ENCODE results near the gene SCD5. TPM values are rescaled to one million over a fixed set of nuclear protein-coding genes. Genes with fewer than 3 reads are reported as not detected.

Gene SCD5
- total and polyA plus RNA-seq, 11 donors, result 1.4 to 6.8 (median 2.5) TPM

- TF ChIP-seq POLR2A (IDR thresholded peaks at IDR 0.05), result no peak
- no peak for ATAC-seq
- Histone ChIP-seq H3K9me3 (no peaks in the 10 kb centered on the region), H3K27ac (no peak overlapping the region), H3K4me3 (no peak overlapping the region), H3K27me3 (peaks cover 0 to 3% (median 0%) of the 10 kb centered on the region in 9 donors), H3K4me1 (peaks cover 0 to 21% (median 10%) of the 10 kb centered on the region in 12 donors), H3K36me3 (no peaks in the 10 kb centered on the region)
- intact Hi-C loops (cut with DNase I), result no loop called here
- WGBS, 4 donors, result 95 to 100% (median 96%) methylated on average over 4 of the region's 4 CpGs
- DNase-seq, result no peak
Measured at GRCh38 chr4:82756061-82756460, 42.5 kb downstream of the SCD5 start.

GRCh38 chr4:82755650-82756049 lies 42.9 kb downstream of the SCD5 start:
- H3K36me3 ChIP-seq, result no peaks in the 10 kb centered on the region
- no peaks in the 10 kb centered on the region for H3K9me3 ChIP-seq
- peaks cover 0 to 21% (median 10%) of the 10 kb centered on the region in 12 donors for H3K4me1 ChIP-seq
- WGBS, 4 donors, result 85 to 92% (median 90%) methylated on average over 2 of the region's 2 CpGs
- DNase-seq (no peak), ATAC-seq (no peak)
- H3K4me3 ChIP-seq, result no peak overlapping the region
- TF ChIP-seq POLR2A (IDR thresholded peaks at IDR 0.05) (no peak), CTCF (IDR thresholded peaks at IDR 0.05) (no peak)
- intact Hi-C loops (cut with DNase I), result no loop called here
- H3K27ac ChIP-seq, result no peak overlapping the region
- H3K27me3 ChIP-seq, result peaks cover 0 to 3% (median 0%) of the 10 kb centered on the region in 9 donors

GRCh38 chr4:82754513-82755165 lies 44.0 kb downstream of the SCD5 start:
- 34 to 66% (median 57%) methylated on average over 6 of the region's 6 CpGs for WGBS, 4 donors
- no peak for TF ChIP-seq POLR2A (IDR thresholded peaks at IDR 0.05)
- no peak for TF ChIP-seq CTCF (IDR thresholded peaks at IDR 0.05)
- Histone ChIP-seq H3K9me3 (no peaks in the 10 kb centered on the region), H3K27me3 (peaks cover 0 to 3% (median 0%) of the 10 kb centered on the region in 9 donors), H3K4me3 (no peak overlapping the region), H3K36me3 (no peaks in the 10 kb centered on the region), H3K27ac (peak overlapping the region in 11 of 12 donors; percentile 1 to 75 (median 33)), H3K4me1 (peaks cover 0 to 21% (median 10%) of the 10 kb centered on the region in 12 donors)
- intact Hi-C loops (cut with DNase I), result no loop called here
- ATAC-seq (no peak), DNase-seq (no peak)

- intact Hi-C loops (cut with DNase I), result no loop called here
- H3K27ac ChIP-seq, result peak overlapping the region in 11 of 12 donors; percentile 1 to 75 (median 39)
- H3K9me3 ChIP-seq, result no peaks in the 10 kb centered on the region
- peaks cover 0 to 21% (median 10%) of the 10 kb centered on the region in 12 donors for H3K4me1 ChIP-seq
- H3K36me3 ChIP-seq, result no peaks in the 10 kb centered on the region
- no peak for TF ChIP-seq CTCF (IDR thresholded peaks at IDR 0.05)
- no peak for TF ChIP-seq POLR2A (IDR thresholded peaks at IDR 0.05)
- 37 to 58% (median 46%) methylated on average over 8 of the region's 8 CpGs for WGBS, 4 donors
- peaks cover 0 to under 1% (median 0%) of the 10 kb centered on the region in 9 donors for H3K27me3 ChIP-seq
- ATAC-seq, result peak in 3 of 4 donors; percentile 65 to 70 (median 69)
- peak in 3 of 5 donors; percentile 23 to 46 (median 30) for DNase-seq
- no peak overlapping the region for H3K4me3 ChIP-seq
Measured at GRCh38 chr4:82753725-82754410, 44.7 kb downstream of the SCD5 start.
